Measurements from ENCODE around the gene OR2T8.

OR2T8 gene, protein sequence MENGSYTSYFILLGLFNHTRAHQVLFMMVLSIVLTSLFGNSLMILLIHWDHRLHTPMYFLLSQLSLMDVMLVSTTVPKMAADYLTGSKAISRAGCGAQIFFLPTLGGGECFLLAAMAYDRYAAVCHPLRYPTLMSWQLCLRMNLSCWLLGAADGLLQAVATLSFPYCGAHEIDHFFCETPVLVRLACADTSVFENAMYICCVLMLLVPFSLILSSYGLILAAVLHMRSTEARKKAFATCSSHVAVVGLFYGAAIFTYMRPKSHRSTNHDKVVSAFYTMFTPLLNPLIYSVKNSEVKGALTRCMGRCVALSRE

DNA sequence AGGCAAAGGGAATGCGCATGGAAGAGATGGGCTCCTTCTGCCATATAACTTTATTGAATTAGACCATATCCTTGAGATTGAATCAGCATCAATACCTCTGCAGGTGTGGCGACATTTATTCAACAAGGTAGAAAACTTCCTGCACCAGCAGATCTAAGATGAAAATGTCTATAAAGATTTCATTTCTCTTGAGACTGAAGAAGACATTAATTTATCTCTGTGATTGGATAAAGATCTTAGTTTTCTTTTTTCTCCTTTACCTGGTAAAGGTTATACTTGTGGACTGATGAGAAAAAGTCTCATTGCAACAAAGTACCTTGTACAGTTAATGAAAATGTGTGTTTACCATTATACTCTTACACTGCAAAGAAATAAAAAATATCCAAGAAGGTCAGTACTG, at the start of gene OR2T8:
OR2T8 (plus strand) TSS at position 301 of the 400 bp plus-strand sequence. CDS start 766 bp downstream, outside the sequence.
- FAIRE-seq (no peak), DNase-seq (ENCODE audit: extremely low spot score, insufficient read length, low read depth) (no peak)

DNA sequence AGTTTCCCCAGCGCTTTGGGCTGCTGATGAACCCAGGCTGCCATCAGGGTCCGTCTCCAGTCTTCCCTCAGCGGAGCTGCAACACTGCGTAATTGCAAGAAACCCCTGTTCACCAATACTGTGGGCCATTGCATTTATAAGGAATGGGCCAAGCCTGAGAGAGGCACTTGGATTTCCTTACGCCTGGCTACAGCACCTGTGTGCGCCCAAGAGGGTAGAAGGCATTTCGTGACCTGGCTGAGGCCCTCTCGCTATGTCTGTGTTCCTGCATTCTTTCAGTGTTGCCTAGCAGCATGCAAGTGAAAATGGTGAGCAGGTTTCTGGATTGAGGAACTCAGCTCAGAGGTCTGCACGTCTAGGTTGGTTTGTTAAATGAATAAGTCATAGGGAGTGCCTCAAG, 36.7 kb upstream of the OR2T8 start:
- DNase-seq (ENCODE audit: extremely low spot score, insufficient read length, low read depth) = no peak
- no peak for FAIRE-seq

DNA sequence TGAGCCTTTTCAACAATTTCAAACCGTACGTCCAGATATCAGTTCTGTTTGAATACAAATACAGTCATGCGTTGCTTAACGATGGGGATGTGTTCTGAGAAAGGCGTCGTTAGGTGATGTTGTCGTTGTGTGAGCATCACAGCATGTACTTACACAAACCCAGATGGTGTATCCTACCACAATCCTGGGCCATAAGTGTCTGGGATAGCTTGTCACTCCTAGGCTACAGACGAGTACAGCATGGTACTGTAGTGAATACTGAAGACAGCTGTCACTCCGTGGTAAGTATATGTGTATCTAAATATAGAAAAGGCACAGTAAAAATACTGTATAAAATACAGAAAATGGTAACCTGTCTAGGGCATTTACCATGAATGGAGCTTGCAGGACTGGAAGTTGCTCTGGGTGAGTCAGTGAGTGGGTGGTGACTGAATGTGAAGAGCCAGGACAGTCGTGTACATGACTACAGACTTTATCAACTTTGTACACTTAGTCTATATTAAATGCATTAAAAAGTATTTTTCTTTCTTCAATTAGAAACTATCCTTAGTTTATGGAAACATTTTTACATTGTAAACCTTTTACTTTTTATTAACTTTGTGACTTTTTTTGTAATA, 35.1 kb upstream of the OR2T8 start:
- FAIRE-seq (no peak), DNase-seq (ENCODE audit: extremely low spot score, insufficient read length, low read depth) (no peak)

DNA sequence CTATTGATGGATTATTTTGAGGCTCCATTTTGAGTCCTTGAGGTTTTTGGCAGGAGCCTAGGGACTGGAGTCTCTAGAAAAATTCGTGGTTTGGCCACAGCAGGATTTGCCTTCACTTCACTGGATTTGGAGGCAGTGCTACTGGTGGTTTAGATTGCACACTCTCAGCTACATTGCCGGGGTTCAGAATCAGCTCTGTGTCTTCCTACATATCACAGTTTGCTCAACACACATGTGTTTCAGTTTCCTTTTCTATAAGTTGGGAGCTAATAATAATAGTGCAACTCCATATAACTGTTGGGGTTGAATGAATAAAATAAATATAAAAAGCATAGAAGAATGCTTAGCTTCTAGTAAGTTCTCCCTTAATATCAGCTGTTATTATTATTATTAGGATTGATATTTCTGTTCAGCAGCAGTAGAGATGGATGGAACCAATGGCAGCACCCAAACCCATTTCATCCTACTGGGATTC, 24.9 kb upstream of the OR2T8 start, which contains the start of gene OR2W3:
OR2W3 (plus strand) TSS at position 425 of the 475 bp plus-strand sequence; CDS start at position 425, 0 bp downstream.
- no peak for FAIRE-seq

DNA sequence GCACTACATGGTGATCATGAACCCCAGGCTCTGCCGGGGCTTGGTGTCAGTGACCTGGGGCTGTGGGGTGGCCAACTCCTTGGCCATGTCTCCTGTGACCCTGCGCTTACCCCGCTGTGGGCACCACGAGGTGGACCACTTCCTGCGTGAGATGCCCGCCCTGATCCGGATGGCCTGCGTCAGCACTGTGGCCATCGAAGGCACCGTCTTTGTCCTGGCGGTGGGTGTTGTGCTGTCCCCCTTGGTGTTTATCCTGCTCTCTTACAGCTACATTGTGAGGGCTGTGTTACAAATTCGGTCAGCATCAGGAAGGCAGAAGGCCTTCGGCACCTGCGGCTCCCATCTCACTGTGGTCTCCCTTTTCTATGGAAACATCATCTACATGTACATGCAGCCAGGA, 24.1 kb upstream of the OR2T8 start:
- FAIRE-seq (no peak), DNase-seq (ENCODE audit: extremely low spot score, insufficient read length, low read depth) (no peak)

More for the DNA sequence above, 24.9 kb upstream of the OR2T8 start, which contains the start of gene OR2W3:
- DNase-seq (ENCODE audit: extremely low spot score, insufficient read length, low read depth) = no peak

DNA sequence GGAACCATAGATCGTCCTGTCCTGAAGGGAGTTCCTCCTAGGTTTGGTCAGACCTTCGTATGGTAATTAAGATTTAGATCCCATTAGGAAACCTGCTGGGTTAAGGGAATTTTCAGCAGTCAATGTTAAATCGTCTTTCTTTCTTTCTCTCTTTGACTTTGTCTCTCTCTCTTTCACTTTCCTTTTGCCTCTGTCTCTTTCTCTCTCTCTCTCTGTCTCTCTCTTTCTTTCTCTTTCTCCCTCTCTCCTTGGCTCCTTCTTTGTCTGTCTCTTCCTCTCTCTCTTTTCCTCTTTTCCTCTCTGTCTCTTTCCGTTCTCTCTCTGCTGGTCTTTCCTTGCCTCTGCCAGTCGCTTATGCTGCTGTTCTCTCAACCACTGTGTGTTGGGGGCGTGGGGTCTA, 15.9 kb upstream of the OR2T8 start:
- FAIRE-seq (no peak), DNase-seq (ENCODE audit: extremely low spot score, insufficient read length, low read depth) (no peak)

DNA sequence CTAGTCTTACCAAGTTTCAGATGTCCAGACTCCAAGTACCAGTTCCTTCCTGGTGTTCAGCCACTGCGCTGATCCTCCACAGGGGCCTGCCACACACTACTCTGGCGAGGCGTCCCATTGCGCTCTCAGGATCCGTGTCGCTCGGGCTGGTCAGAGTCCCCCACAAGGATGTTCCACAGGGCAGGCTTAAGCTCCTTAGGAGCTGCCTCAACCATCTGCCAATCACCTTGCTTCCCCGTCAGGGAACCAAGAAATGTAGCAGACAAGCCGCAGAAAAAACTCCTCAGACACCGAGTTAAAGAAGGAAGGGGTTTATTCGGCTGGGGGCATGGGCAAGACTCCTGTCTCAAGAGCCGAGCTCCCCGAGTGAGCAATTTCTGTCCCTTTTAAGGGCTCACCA, 14.9 kb upstream of the OR2T8 start:
- FAIRE-seq = no peak
- DNase-seq (ENCODE audit: extremely low spot score, insufficient read length, low read depth) = no peak

DNA sequence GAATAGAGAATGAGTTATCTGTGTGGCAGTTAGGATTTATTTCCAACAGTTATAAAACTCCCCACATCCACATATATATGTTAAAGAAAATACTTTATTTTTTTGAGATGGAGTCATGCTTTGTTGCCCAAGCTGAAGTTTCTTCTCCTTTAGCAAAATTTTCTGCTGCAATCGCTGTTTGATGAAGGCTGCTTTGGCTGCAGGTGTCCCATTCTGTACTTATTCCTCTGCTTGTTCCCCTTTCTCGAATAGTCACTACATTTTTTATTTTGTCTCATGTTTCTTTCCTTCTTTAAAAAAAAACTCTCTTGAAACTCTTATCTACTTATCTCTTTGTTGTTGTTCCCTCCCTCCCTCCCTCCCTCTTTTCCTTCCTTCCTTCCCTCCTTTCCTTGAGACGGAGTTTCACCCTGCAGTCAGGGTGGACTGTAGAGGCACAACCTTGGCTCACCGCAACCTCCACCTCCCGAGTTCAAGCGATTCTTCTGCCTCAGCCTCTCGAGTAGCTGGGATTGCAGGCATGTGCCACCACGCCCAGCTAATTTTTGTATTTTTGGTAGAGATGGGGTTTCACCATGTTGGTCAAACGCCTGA, 14.0 kb upstream of the OR2T8 start:
- FAIRE-seq (no peak), DNase-seq (ENCODE audit: extremely low spot score, insufficient read length, low read depth) (no peak)

DNA sequence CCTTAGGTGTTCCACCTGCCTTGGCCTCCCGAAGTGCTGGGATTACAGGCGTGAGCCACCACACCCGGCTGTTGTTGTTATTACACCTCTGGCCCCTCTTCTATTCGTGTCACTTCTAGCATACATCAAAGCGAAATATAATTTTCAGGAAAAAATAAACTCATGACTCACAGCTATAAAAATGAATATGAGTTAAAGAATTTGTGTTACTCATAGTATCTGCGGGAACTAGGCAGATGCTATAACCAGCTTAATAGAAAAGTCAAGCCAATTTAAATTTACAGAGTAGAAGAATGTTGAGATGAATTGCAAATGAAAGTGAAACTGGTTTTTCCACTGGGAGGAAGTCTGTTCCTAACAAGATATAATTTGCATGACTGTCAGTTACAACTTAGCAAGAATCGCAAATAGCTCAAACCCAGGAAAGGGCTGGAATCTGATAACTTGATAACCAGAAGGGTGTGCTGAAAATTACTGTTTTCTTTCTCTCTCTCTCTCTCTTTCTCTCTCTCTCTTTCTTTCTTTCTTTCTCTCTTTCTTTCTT, 13.5 kb upstream of the OR2T8 start:
- DNase-seq (ENCODE audit: extremely low spot score, insufficient read length, low read depth) (no peak), FAIRE-seq (no peak)

DNA sequence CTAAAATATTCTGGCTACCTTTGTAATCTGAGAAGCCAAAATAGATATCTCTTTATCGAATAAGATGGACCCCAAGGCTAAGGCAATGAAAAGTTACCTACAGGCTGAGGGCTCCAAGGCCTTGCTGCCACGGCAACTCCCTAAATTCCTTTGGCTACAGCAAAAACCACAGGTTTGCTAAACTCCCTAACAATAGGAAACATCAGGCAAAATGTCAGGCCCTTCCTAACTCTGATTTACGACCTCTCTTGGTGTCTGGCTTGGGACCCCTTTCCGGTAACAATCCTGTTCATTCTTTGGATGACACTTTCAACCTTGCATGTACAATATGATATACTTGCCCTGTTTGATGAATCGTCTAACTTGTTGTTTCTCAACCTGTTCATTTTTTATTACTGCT, 11.3 kb upstream of the OR2T8 start:
- DNase-seq (ENCODE audit: extremely low spot score, insufficient read length, low read depth) (no peak), FAIRE-seq (no peak)

DNA sequence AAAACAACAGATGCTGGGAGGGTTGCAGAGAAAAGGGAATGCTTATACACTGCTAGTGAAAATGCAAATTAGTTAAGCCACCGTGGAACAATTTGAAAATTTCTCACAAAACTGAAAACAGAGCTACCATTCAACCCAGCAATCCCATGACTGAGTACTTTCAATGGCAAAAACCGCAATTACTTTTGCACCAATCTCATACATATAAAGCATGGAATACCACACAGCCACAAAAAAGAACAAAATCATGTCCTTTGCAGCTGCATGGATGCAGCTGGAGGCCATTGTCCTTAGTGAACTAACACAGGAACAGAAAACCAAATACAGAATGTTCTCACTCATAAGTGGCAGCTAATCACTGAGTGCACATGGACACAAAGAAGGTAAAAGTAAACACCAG, 6.3 kb upstream of the OR2T8 start:
- DNase-seq (ENCODE audit: extremely low spot score, insufficient read length, low read depth) (no peak), FAIRE-seq (no peak)

DNA sequence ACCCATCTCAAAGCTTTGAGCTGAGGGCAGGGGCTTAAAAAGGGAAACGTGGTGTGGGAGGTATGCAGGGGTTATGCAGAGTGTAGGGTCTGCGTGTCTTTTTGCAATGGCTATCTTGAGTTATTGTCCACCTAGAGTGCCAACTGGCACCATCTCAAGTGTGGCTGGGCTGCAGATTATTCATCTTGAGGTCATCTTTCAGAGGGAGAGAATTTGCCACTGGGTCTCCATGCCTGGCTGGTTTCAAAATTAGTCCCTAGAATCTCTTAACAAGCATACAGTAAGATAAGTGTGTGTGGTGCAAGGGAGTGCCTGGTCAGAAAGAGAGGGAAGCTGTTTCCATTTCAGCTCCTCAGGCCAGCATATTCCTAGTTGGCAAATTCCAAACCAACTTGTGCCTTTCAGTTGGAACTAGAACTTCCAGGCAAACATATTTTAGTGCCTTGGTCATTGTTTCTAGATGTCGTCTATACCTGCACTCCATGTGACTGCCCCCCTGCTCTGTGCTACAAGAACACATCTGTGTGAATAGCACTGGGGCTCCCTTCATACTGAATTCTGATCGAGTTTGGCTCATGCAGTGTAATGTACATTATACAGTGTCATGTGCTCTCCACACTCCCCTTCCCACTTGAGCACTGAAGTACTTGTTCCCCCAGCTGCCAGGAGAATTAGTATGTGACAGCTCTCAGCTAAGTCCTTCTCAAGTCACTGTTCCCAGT, 5.0 kb upstream of the OR2T8 start:
- no peak for DNase-seq (ENCODE audit: extremely low spot score, insufficient read length, low read depth)
- FAIRE-seq = no peak

DNA sequence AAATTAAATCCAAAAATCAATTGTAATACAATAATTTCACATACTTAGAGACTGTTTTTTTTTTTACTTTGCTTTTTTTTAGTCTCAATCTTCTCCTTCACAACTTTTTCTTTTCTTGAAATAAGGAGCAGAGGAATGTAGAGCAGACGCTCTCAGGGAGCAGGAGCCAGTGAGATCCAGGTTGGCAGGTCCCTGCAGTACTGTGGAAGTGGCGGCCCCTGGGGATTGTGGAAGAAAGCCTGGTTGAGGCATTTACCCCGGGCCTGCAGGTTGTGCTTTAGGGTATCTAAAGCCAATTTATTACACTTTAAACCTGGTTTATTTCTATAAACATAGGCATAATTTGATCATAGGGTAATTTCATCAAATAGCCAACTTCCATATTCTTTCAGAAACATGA, 3.9 kb downstream of the OR2T8 start:
- FAIRE-seq = no peak

DNA sequence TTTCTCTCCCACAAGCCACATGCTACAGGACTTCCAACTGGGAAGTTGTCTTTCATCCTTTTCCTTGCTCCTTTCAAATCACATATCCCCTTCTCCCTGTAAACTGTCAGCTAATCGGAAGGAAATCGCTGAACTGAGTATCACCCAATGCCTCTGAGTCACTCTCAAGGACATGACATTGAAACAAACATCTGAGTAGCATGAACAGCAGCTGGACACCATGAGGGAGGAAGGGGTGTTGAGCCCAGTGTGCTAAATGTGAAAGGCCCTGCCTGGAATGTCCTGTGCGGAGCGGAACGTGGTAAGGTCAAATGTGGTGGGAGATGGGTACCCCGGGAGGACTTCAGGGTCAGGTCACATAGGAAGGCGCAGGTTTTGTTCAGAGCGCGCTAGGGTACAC, 4.8 kb downstream of the OR2T8 start, which contains the start of gene OR2AJ1:
OR2AJ1 (plus strand) TSS at position 22 of the 400 bp plus-strand sequence. CDS start 8,880 bp downstream, outside the sequence.
- FAIRE-seq = no peak
- no peak for DNase-seq (ENCODE audit: extremely low spot score, insufficient read length, low read depth)

More for the DNA sequence above, 3.9 kb downstream of the OR2T8 start:
- no peak for DNase-seq (ENCODE audit: extremely low spot score, insufficient read length, low read depth)

DNA sequence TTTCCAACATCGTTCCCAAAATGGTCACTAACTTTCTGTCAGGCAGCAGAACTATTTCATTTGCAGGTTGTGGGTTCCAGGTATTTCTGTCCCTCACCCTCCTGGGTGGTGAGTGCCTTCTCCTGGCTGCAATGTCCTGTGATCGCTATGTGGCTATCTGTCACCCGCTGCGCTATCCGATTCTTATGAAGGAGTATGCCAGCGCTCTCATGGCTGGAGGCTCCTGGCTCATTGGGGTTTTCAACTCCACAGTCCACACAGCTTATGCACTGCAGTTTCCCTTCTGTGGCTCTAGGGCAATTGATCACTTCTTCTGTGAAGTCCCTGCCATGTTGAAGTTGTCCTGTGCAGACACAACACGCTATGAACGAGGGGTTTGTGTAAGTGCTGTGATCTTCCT, 13.9 kb downstream of the OR2T8 start:
- DNase-seq (ENCODE audit: extremely low spot score, insufficient read length, low read depth) (no peak), FAIRE-seq (no peak)

DNA sequence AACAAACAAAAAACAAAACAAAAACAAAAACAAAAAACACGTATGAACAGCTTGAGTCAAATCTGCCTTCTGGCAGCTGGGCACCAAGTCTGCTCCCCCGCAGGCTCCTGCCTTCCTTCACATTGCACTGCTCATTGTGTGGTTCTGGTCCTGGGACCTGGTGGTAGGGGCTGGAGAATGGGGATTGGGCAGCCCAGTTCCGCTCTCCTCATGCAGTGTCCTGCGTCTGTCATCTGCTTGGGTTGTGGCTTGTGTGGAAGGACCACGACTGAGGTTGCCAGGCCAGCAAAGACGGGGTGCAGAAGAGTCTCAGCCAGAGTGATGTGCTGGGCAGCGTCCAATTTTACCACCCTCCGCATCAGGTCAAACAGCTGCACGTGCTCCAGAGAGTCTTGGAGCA, 15.7 kb downstream of the OR2T8 start:
- no peak for DNase-seq (ENCODE audit: extremely low spot score, insufficient read length, low read depth)
- no peak for FAIRE-seq

DNA sequence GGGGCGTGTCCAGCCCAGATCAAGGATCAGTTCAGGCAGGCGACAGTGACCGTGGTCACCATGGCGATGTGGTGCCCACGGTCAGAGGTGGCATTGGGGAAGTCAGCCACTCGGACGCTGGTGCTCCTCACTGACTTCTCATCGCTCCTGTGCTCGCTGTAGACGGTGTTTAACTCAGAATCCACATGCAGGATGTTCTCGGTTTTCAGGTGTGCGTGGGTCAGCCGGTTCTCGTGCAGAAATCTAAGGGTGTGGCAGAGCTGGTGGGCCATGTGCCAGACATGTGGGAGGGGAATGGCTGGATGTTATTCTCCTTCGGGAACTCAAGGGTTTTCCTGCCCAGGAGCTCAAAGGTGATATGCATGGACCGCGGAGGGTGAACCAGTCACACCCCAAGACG, 16.4 kb downstream of the OR2T8 start:
- FAIRE-seq (no peak), DNase-seq (ENCODE audit: extremely low spot score, insufficient read length, low read depth) (no peak)

DNA sequence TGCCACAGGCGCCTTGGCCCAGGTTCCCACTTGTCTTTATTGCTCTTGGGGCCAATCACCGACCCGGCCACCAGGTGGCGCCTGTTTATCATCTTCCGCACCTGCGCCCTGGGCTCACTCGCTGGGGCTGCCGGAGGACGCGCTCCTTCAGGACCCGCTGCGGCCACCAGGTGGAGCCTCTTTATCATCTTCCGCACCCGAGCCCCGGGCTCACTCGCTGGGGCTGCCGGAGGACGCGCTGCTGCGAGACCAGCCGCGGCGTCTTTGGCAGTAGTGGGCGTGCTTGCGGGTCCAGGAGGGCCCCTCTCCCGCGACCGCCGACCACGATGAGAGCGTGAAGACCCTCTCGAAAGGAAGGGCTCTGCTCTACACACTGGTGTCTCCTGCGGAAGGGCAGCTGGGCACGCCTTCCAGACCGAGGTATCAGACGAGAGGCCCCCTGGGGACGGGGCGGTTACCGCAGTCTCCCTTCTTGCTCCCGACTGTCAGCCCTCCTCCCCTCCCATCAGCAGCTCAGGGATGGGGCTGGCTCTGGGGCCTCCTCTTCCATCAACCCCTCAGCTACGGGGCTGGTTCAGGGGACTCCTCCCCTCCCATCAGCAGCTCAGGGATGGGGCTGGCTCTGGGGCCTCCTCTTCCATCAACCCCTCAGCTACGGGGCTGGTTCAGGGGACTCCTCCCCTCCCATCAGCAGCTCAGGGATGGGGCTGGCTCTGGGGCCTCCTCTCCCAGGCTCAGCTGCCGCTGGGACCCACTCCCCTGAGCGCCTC, 17.1 kb downstream of the OR2T8 start:
- peak; percentile 85 for FAIRE-seq
- peak; percentile 67 for DNase-seq (ENCODE audit: extremely low spot score, insufficient read length, low read depth)

DNA sequence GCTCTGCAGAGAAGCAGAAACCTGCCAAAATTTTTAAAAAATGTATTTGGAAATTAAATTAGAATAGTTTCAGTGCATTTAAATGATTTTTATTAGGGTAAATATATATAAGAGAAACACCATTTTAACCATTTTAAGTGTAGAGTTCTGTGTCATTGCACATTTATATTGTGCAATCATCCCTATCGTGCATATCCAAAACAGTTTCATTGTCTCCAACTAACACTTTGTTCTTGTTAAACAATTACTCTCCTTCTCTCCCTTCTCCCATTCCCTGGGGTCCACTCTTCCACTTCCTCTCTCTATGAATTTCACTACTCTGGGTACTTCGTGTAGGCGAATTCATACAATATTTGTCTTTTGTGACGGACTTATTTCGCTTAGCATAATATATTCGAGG, 22.6 kb downstream of the OR2T8 start:
- DNase-seq (ENCODE audit: extremely low spot score, insufficient read length, low read depth) (no peak), FAIRE-seq (no peak)

All from GM18507 (cell line).